Raji (cell line): ENCODE measurements around the gene NDUFB8.

Experiments
- POLR2A ChIP-seq: IDR thresholded peaks from 2 replicates; pipeline ENCODE4 v1.6.1; 2011; ENCODE audit warnings: low read depth, low read length, control low read depth; ENCODE audit not compliant: insufficient read depth

The NDUFB8 gene

GRCh38 chr10:100502926-100503494 lies 26.7 kb downstream of the NDUFB8 start:
- no peak for TF ChIP-seq POLR2A

GRCh38 chr10:100501423-100501822 lies 28.2 kb downstream of the NDUFB8 start:
- TF ChIP-seq POLR2A: no peak

GRCh38 chr10:100498059-100498458 lies 31.6 kb downstream of the NDUFB8 start:
- TF ChIP-seq POLR2A: no peak

- TF ChIP-seq POLR2A: no peak
These were observed 33.1 kb downstream of the NDUFB8 start for GRCh38 chr10:100496567-100496966.

GRCh38 chr10:100490531-100490930 lies 39.1 kb downstream of the NDUFB8 start:
- TF ChIP-seq POLR2A: no peak

- TF ChIP-seq POLR2A: no peak
These were observed 40.3 kb downstream of the NDUFB8 start for GRCh38 chr10:100489396-100489795.

GRCh38 chr10:100487529-100487928 lies 42.1 kb downstream of the NDUFB8 start:
- no peak for TF ChIP-seq POLR2A

GRCh38 chr10:100485801-100486495 lies 43.7 kb downstream of the NDUFB8 start:
- no peak for TF ChIP-seq POLR2A

GRCh38 chr10:100485366-100485765 lies 44.3 kb downstream of the NDUFB8 start:
- TF ChIP-seq POLR2A: no peak

- no peak for TF ChIP-seq POLR2A
These were observed 45.6 kb downstream of the NDUFB8 start for GRCh38 chr10:100483876-100484666.

GRCh38 chr10:100482834-100483185 lies 46.9 kb downstream of the NDUFB8 start:
- no peak for TF ChIP-seq POLR2A

- no peak for TF ChIP-seq POLR2A
These were observed 47.4 kb downstream of the NDUFB8 start for GRCh38 chr10:100482181-100482833.

- no peak for TF ChIP-seq POLR2A
These were observed 48.1 kb downstream of the NDUFB8 start for GRCh38 chr10:100481462-100482081.

GRCh38 chr10:100480002-100480401 lies 49.7 kb downstream of the NDUFB8 start:
- no peak for TF ChIP-seq POLR2A

- TF ChIP-seq POLR2A: no peak
These were observed 50.6 kb downstream of the NDUFB8 start for GRCh38 chr10:100479037-100479436.
